Keratinocyte (primary cell): Measurements from ENCODE around the gene ADORA2B.

ENCODE experiments used
- EZH2 ChIP-seq: IDR thresholded peaks from one replicate; pipeline ENCODE4 v1.6.1; 2012; ENCODE audit warnings: inconsistent platforms, mild to moderate bottlenecking, low read length, moderate library complexity
- TF ChIP-seq, protein P1 (sequence below), 3 experiments: IDR thresholded peaks in 1 of 3; conservative IDR thresholded peaks in 1 of 3; optimal IDR thresholded peaks in 1 of 3; 2 replicates in 2 of 3; 3 replicates in 1 of 3; pipeline versions ENCODE3 to v1.5.1; 2011; ENCODE audit warnings: low read length in 3 of 3, mild to moderate bottlenecking in 3 of 3, moderate library complexity in 2 of 3, control low read depth in 1 of 3, inconsistent platforms in 1 of 3; ENCODE audit not compliant: insufficient read depth in 2 of 3; ENCODE audit errors: extremely low read depth in 1 of 3

DNA sequence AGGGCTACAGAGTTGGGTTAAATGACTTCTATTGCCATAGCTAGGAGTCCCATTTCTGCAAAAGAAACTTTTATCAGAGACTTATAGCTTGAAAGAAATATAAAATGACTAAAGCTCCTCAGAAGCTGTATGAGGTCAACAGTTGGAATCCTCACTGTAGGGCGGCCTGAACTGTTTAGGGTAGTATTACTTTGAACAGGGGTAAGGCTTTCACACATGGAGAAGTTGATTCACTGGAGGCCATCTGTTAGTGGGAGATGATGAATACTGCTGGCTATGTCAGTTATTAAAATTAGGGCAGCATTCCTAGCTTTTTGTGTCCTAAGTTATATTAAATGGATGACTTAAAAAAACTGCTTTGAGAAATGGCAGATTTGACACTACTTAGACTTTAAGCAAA lies 60.7 kb downstream of the ADORA2B start:
- TF ChIP-seq EZH2: no peak
- TF ChIP-seq, protein P1, sequence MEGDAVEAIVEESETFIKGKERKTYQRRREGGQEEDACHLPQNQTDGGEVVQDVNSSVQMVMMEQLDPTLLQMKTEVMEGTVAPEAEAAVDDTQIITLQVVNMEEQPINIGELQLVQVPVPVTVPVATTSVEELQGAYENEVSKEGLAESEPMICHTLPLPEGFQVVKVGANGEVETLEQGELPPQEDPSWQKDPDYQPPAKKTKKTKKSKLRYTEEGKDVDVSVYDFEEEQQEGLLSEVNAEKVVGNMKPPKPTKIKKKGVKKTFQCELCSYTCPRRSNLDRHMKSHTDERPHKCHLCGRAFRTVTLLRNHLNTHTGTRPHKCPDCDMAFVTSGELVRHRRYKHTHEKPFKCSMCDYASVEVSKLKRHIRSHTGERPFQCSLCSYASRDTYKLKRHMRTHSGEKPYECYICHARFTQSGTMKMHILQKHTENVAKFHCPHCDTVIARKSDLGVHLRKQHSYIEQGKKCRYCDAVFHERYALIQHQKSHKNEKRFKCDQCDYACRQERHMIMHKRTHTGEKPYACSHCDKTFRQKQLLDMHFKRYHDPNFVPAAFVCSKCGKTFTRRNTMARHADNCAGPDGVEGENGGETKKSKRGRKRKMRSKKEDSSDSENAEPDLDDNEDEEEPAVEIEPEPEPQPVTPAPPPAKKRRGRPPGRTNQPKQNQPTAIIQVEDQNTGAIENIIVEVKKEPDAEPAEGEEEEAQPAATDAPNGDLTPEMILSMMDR (optimal IDR thresholded peaks at IDR 0.05 in 1 of 3, IDR thresholded peaks at IDR 0.05 in 1 of 3, conservative IDR thresholded peaks at IDR 0.05 in 1 of 3; ENCODE audit: extremely low read depth in 1 of 3, insufficient read depth in 2 of 3, low read length in 3 of 3): no peak
